Nephron progenitor cell (in vitro differentiated cells): Measurements from ENCODE around the gene CCAR1.

Source experiments
- DNase-seq: peaks from one replicate; pipeline ENCODE4 v3.0.0; 2021
- H3K27ac Mint-ChIP-seq: 2 replicates; pipeline ENCODE4 v1.8.0; 2021; ENCODE audit warnings: mild to moderate bottlenecking, moderate library complexity, mixed read lengths
- H3K27me3 Mint-ChIP-seq: 2 replicates; pipeline ENCODE4 v1.8.0; 2021; ENCODE audit warnings: mild to moderate bottlenecking, low read depth, mixed read lengths; ENCODE audit not compliant: poor library complexity
- H3K36me3 Mint-ChIP-seq: 2 replicates; pipeline ENCODE4 v1.8.0; 2021; ENCODE audit warnings: low read depth, mixed read lengths
- H3K4me1 Mint-ChIP-seq: 2 replicates; pipeline ENCODE4 v1.8.0; 2021; ENCODE audit warnings: mixed read lengths
- H3K4me3 Mint-ChIP-seq: 2 replicates; pipeline ENCODE4 v1.8.0; 2021; ENCODE audit warnings: mild to moderate bottlenecking, moderate library complexity, mixed read lengths
- H3K9me3 Mint-ChIP-seq: 2 replicates; pipeline ENCODE4 v1.8.0; 2021; ENCODE audit warnings: mild to moderate bottlenecking, moderate library complexity, mixed read lengths
- CTCF ChIP-seq: fragments of 200-600 bp; sonication (generic); IDR thresholded peaks from 2 replicates; pipeline ENCODE4 v1.5.0; 2021; ENCODE audit warnings: antibody characterized with exemption

CCAR1 gene

GRCh38 chr10:68784476-68784875 is 63.4 kb downstream of the CCAR1 start:
- peak overlapping the region; percentile 42 for H3K27ac Mint-ChIP-seq
- H3K27me3 Mint-ChIP-seq = no peaks in the 10 kb centered on the region
- no peak overlapping the region for H3K4me3 Mint-ChIP-seq
- no peaks in the 10 kb centered on the region for H3K9me3 Mint-ChIP-seq
- H3K36me3 Mint-ChIP-seq = peaks cover 90% of the 10 kb centered on the region
- no peak for DNase-seq
- no peak for TF ChIP-seq CTCF
- no peaks in the 10 kb centered on the region for H3K4me1 Mint-ChIP-seq

- Mint-ChIP-seq H3K27ac (no peak overlapping the region), H3K27me3 (no peaks in the 10 kb centered on the region), H3K4me3 (no peak overlapping the region), H3K4me1 (no peaks in the 10 kb centered on the region), H3K9me3 (no peaks in the 10 kb centered on the region), H3K36me3 (peaks cover 79% of the 10 kb centered on the region)
- no peak for TF ChIP-seq CTCF
- DNase-seq = no peak
Measured at GRCh38 chr10:68787813-68788212, 66.8 kb downstream of the CCAR1 start.

GRCh38 chr10:68790476-68790875 is 69.4 kb downstream of the CCAR1 start:
- Mint-ChIP-seq H3K27ac (no peak overlapping the region), H3K9me3 (no peaks in the 10 kb centered on the region), H3K4me1 (no peaks in the 10 kb centered on the region), H3K36me3 (peaks cover 73% of the 10 kb centered on the region), H3K27me3 (no peaks in the 10 kb centered on the region), H3K4me3 (no peak overlapping the region)
- no peak for DNase-seq
- TF ChIP-seq CTCF = no peak

- Mint-ChIP-seq H3K27me3 (no peaks in the 10 kb centered on the region), H3K27ac (no peak overlapping the region), H3K4me1 (no peaks in the 10 kb centered on the region), H3K9me3 (no peaks in the 10 kb centered on the region), H3K4me3 (no peak overlapping the region), H3K36me3 (peaks cover 65% of the 10 kb centered on the region)
- no peak for DNase-seq
- TF ChIP-seq CTCF = no peak
Measured at GRCh38 chr10:68792115-68792514, 71.1 kb downstream of the CCAR1 start.

GRCh38 chr10:68795886-68796532 is 75.0 kb downstream of the CCAR1 start:
- TF ChIP-seq CTCF = no peak
- H3K36me3 Mint-ChIP-seq = peaks cover 63% of the 10 kb centered on the region
- H3K27me3 Mint-ChIP-seq = no peaks in the 10 kb centered on the region
- H3K27ac Mint-ChIP-seq = no peak overlapping the region
- H3K9me3 Mint-ChIP-seq = no peaks in the 10 kb centered on the region
- DNase-seq = no peak
- H3K4me3 Mint-ChIP-seq = no peak overlapping the region
- H3K4me1 Mint-ChIP-seq = no peaks in the 10 kb centered on the region

- Mint-ChIP-seq H3K4me1 (no peaks in the 10 kb centered on the region), H3K27ac (peak overlapping the region; percentile 75), H3K9me3 (no peaks in the 10 kb centered on the region), H3K4me3 (no peak overlapping the region), H3K36me3 (peaks cover 63% of the 10 kb centered on the region), H3K27me3 (no peaks in the 10 kb centered on the region)
- no peak for DNase-seq
- no peak for TF ChIP-seq CTCF
Measured at GRCh38 chr10:68796605-68797004, 75.6 kb downstream of the CCAR1 start.
